BLaER1 (cell line): ENCODE measurements around the gene RGS19.

Experiments
- H3K27ac ChIP-seq: shearing (Covaris generic); formaldehyde crosslinking; 2 replicates; pipeline ENCODE4 v1.8.1; 2022
- H3K27me3 ChIP-seq: shearing (Covaris generic); formaldehyde crosslinking; 2 replicates; pipeline ENCODE4 v1.8.1; 2022
- H3K36me3 ChIP-seq: shearing (Covaris generic); formaldehyde crosslinking; 2 replicates; pipeline ENCODE4 v1.8.1; 2022
- H3K4me1 ChIP-seq: shearing (Covaris generic); formaldehyde crosslinking; 2 replicates; pipeline ENCODE4 v1.8.1; 2022
- H3K4me2 ChIP-seq: shearing (Covaris generic); formaldehyde crosslinking; 2 replicates; pipeline ENCODE4 v1.8.1; 2022
- H3K4me3 ChIP-seq: shearing (Covaris generic); formaldehyde crosslinking; 2 replicates; pipeline ENCODE4 v1.8.1; 2022
- H3K9ac ChIP-seq: shearing (Covaris generic); formaldehyde crosslinking; 2 replicates; pipeline ENCODE4 v1.8.1; 2022
- H3K9me3 ChIP-seq: shearing (Covaris generic); formaldehyde crosslinking; 2 replicates; pipeline ENCODE4 v1.8.1; 2022
- H4K20me1 ChIP-seq: shearing (Covaris generic); formaldehyde crosslinking; 2 replicates; pipeline ENCODE4 v1.8.1; 2022
- Cebpa-rat ChIP-seq: shearing (Covaris generic); IDR thresholded peaks from 2 replicates; pipeline ENCODE4 v1.8.1; 2022

The RGS19 gene

DNA sequence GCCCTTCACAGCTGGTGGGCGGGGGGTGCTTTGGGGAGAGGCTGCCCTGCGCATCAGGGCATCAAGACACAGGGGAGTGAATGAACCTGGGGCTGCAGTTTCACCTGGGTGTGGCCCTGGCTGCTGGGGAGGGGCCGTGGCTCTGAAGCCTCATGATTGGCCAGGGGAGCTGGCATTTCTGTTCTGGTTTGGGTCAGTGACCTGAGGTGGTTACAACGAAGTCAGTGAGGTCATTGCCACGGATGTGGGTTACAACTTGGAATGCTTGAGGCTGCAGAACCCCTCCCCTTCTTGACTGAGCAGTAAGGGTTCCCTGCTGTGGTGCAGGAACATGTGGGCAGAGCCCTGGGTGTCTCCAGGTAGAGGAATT lies 13.4 kb downstream of the RGS19 start:
- H3K27me3 ChIP-seq = no peaks in the 10 kb centered on the region
- H4K20me1 ChIP-seq = peaks cover 10% of the 10 kb centered on the region
- H3K4me2 ChIP-seq = peak overlapping the region; percentile 99
- no peaks in the 10 kb centered on the region; the same call in 1 of the 2 replicates for H3K36me3 ChIP-seq
- no peaks in the 10 kb centered on the region for H3K9me3 ChIP-seq
- H3K4me3 ChIP-seq = peak overlapping the region; percentile 36
- no peak for TF ChIP-seq Cebpa-rat
- H3K27ac ChIP-seq = peak overlapping the region; percentile 80
- peaks cover 84% of the 10 kb centered on the region for H3K4me1 ChIP-seq
- peak overlapping the region; percentile 48; the same call in 1 of the 2 replicates for H3K9ac ChIP-seq

DNA sequence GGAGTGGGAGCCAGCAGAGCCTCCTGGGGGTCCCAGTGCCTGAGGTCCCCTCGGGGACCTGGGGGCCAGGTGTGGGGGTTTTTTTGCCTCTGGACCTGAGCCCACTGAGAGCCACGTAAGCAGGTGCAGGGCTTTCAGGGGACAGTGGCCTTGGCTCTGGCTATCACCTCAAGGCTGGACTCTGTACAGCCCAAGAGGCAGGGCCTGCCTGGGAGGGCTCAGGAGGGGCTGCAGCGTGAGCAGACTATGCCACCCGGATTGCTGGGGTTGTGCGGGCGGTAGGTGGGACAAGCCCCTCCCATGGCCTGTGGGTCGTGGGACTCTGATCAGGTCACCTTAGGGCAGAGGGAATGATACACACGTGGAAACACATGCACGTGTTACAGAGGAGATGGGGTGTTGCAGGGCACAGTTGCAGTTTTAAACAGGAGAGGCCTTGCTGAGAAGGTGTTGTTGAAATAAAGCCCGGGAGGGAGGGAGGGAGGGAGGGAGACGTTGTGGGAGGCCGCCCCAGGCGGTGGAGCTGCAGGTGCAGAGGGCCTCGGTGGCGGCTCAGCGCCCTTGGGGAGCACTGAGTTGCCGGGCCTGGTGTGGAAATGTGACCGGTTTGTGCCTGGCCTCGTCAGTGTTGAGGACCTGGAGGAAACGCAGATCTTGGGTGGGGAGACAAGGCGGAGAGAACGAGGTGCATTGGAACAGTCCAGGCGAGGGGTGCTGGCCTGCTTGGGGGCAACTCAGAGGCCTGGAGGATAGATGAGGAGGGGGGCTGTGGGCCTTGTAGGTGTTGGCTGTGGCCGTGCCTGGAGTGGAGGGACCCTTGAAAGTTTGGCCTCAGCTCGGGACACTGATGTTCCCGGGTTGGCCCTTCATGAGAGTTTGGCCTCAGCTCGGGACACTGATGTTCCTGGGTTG lies 14.0 kb downstream of the RGS19 start:
- Histone ChIP-seq H3K4me2 (peak overlapping the region; percentile 99), H3K27me3 (no peaks in the 10 kb centered on the region), H3K4me1 (peaks cover 78% of the 10 kb centered on the region), H3K9me3 (no peaks in the 10 kb centered on the region), H3K4me3 (peak overlapping the region; percentile 36), H3K9ac (peak overlapping the region; percentile 48; the same call in 1 of the 2 replicates), H3K36me3 (no peaks in the 10 kb centered on the region; the same call in 1 of the 2 replicates), H4K20me1 (peaks cover 10% of the 10 kb centered on the region), H3K27ac (peak overlapping the region; percentile 89)
- no peak for TF ChIP-seq Cebpa-rat

GRCh38 chr20:64064145-64064698 lies 15.1 kb downstream of the RGS19 start:
- Histone ChIP-seq H3K4me3 (peak overlapping the region; percentile 97), H3K9me3 (no peaks in the 10 kb centered on the region), H3K9ac (peak overlapping the region; percentile 89), H3K27me3 (no peaks in the 10 kb centered on the region), H3K36me3 (no peaks in the 10 kb centered on the region), H4K20me1 (peaks cover 10% of the 10 kb centered on the region), H3K4me2 (peak overlapping the region; percentile 99), H3K4me1 (peaks cover 67% of the 10 kb centered on the region), H3K27ac (peak overlapping the region; percentile 89)
- TF ChIP-seq Cebpa-rat = no peak

GRCh38 chr20:64063389-64064144 lies 15.8 kb downstream of the RGS19 start:
- H3K27ac ChIP-seq = peak overlapping the region; percentile 89
- H3K4me1 ChIP-seq = peaks cover 63% of the 10 kb centered on the region
- peak overlapping the region; percentile 97 for H3K4me3 ChIP-seq
- H3K9ac ChIP-seq = peak overlapping the region; percentile 89
- H3K36me3 ChIP-seq = no peaks in the 10 kb centered on the region
- no peaks in the 10 kb centered on the region for H3K9me3 ChIP-seq
- H3K4me2 ChIP-seq = peak overlapping the region; percentile 99
- H3K27me3 ChIP-seq = no peaks in the 10 kb centered on the region
- H4K20me1 ChIP-seq = peaks cover 10% of the 10 kb centered on the region
- no peak for TF ChIP-seq Cebpa-rat

GRCh38 chr20:64062596-64063388 lies 16.5 kb downstream of the RGS19 start, which contains the start of gene TCEA2:
Gene TCEA2, plus strand, starts transcription at chr20:64063198. Its CDS starts 115 bp downstream, at chr20:64063313.
- Histone ChIP-seq H3K4me2 (peak within 1 kb of the TSS; percentile 99), H3K36me3 (no peaks in the 10 kb centered on the region), H3K9ac (peak within 1 kb of the TSS; percentile 89), H3K27me3 (no peaks in the 10 kb centered on the region), H3K4me1 (peaks cover 63% of the 10 kb centered on the region), H4K20me1 (peaks cover 10% of the 10 kb centered on the region), H3K27ac (peak within 1 kb of the TSS; percentile 89), H3K4me3 (peak within 1 kb of the TSS; percentile 97), H3K9me3 (no peaks in the 10 kb centered on the region)
- TF ChIP-seq Cebpa-rat = no peak

DNA sequence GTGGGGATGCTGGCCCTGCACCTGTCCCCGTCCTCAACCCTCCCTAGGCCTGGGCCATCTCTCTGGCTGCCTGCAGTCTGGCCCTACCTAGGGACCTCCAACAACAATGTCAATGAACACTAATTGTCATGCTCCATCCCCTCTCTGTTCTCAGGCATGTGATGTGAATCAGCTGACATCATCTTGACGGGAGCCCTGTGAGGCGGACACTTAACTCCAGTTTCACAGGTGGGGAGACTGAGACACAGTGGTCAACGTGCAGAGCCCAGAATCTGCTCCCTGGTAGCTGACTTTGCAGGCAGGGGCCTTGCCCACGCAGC lies 17.1 kb downstream of the RGS19 start:
- H3K9ac ChIP-seq = peak overlapping the region; percentile 89
- peak overlapping the region; percentile 99 for H3K4me2 ChIP-seq
- TF ChIP-seq Cebpa-rat = no peak
- H4K20me1 ChIP-seq = peaks cover 10% of the 10 kb centered on the region
- no peaks in the 10 kb centered on the region for H3K9me3 ChIP-seq
- H3K27me3 ChIP-seq = no peaks in the 10 kb centered on the region
- H3K36me3 ChIP-seq = no peaks in the 10 kb centered on the region
- H3K27ac ChIP-seq = peak overlapping the region; percentile 89
- H3K4me1 ChIP-seq = peaks cover 63% of the 10 kb centered on the region
- peak overlapping the region; percentile 97; the same call in 1 of the 2 replicates for H3K4me3 ChIP-seq

DNA sequence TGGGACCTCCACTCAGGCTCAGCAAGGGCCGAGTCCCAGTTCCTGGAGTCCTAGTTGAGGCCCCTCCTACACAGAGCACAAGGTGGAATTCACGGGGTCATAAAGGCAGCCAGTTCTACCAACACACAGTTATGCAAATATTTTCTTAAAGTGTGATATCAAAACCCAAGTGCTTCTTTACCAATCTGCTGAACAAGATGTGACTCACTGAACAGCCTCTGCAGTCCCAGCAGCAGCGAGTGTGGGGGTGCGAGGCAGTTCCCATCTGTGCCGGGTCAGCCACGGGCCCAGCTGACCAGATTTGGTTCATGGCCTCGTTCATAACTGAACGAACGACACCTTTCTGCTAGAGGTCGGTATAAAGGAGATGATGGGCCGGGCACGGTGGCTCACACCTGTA lies 20.8 kb downstream of the RGS19 start:
- peak overlapping the region; percentile 6; the same call in 1 of the 2 replicates for H3K9ac ChIP-seq
- H3K4me3 ChIP-seq = no peak overlapping the region

GRCh38 chr20:64057628-64058498 lies 21.5 kb downstream of the RGS19 start:
- Histone ChIP-seq H3K4me2 (peak overlapping the region; percentile 89), H3K27me3 (peaks cover 16% of the 10 kb centered on the region), H3K4me3 (no peak overlapping the region), H3K9me3 (no peaks in the 10 kb centered on the region), H3K9ac (peak overlapping the region; percentile 6; the same call in 1 of the 2 replicates), H3K27ac (peak overlapping the region; percentile 60), H3K4me1 (peaks cover 69% of the 10 kb centered on the region), H3K36me3 (no peaks in the 10 kb centered on the region), H4K20me1 (no peaks in the 10 kb centered on the region)
- no peak for TF ChIP-seq Cebpa-rat

More for the DNA sequence above, 20.8 kb downstream of the RGS19 start:
- Histone ChIP-seq H3K4me2 (peak overlapping the region; percentile 89), H3K27ac (0 out of 2 replicates have a peak overlapping the region, but pooled peaks have one; percentile 18), H3K4me1 (peaks cover 63% of the 10 kb centered on the region), H4K20me1 (no peaks in the 10 kb centered on the region), H3K9me3 (no peaks in the 10 kb centered on the region), H3K27me3 (peaks cover 9% of the 10 kb centered on the region; the same call in 1 of the 2 replicates), H3K36me3 (no peaks in the 10 kb centered on the region)
- no peak for TF ChIP-seq Cebpa-rat
